Measurements from ENCODE around the gene OTOF. TPM values are rescaled to one million over a fixed set of nuclear protein-coding genes. Genes with fewer than 3 reads are reported as not detected.

The OTOF gene
- total RNA-seq, 2 donors from 2014 or later: 0.26 TPM; not detected in 1

DNA sequence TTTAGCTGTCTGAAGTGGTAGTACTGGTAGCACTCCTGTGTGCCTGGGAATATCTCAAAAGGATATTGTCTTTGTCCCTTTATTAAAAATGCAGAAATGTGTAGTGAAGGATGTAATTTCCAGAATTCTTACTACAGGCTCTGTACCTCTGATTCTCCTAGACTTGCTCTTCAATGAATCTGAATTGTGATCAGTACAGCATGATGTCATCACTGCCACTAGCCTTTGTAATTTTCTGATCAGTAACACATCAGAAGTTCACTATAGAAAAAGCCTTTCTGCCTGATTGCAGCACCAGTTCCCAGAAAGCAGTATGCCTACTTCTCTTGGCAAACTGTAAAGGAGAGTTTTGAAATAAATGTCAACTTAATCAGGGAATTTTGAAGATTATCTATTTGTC, 29.2 kb upstream of the OTOF start:
- TF ChIP-seq, protein P1, sequence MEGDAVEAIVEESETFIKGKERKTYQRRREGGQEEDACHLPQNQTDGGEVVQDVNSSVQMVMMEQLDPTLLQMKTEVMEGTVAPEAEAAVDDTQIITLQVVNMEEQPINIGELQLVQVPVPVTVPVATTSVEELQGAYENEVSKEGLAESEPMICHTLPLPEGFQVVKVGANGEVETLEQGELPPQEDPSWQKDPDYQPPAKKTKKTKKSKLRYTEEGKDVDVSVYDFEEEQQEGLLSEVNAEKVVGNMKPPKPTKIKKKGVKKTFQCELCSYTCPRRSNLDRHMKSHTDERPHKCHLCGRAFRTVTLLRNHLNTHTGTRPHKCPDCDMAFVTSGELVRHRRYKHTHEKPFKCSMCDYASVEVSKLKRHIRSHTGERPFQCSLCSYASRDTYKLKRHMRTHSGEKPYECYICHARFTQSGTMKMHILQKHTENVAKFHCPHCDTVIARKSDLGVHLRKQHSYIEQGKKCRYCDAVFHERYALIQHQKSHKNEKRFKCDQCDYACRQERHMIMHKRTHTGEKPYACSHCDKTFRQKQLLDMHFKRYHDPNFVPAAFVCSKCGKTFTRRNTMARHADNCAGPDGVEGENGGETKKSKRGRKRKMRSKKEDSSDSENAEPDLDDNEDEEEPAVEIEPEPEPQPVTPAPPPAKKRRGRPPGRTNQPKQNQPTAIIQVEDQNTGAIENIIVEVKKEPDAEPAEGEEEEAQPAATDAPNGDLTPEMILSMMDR (IDR thresholded peaks at IDR 0.05): no peak
- TF ChIP-seq POLR2A (IDR thresholded peaks at IDR 0.05): no peak
- H3K9me3 ChIP-seq: no peaks in the 10 kb centered on the region
- intact Hi-C loops (cut with DNase I): no loop called here

DNA sequence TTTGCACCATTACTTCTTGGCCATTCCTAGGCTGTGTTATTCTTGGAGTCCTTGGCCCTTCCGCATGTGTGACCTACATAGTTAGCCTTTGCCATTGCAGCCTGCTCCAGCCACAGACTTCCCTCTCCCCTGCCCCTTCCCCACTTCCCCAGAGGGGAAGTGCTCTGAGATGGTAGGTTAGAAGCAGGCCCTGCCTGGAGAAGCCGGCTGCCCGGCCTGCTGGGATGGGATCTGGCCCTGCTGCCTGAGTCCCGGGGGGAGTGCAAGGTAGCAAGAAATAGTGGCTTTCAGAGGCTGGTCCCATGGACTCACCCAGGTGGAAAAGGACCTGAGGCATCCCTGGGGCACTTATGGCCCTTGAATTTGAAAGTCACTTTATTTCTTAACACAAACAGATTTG, 28.4 kb upstream of the OTOF start:
- H3K27ac ChIP-seq: no peak overlapping the region
- no peak overlapping the region for H3K4me3 ChIP-seq
- 76 to 88% methylated on average over 3 to 4 of the region's 4 CpGs for WGBS, 2 donors
- TF ChIP-seq POLR2A (IDR thresholded peaks at IDR 0.05): no peak
- TF ChIP-seq, protein P1 (IDR thresholded peaks at IDR 0.05): no peak
- H3K9me3 ChIP-seq: no peaks in the 10 kb centered on the region
- no peaks in the 10 kb centered on the region for H3K27me3 ChIP-seq
- ATAC-seq (no peak), DNase-seq (no peak)
- H3K36me3 ChIP-seq (replicated peaks in 1 of 2; ENCODE audit: insufficient read depth in 1 of 2, low read depth in 2 of 2): no peaks in the 10 kb centered on the region
- peaks cover 14% of the 10 kb centered on the region for H3K4me1 ChIP-seq
- intact Hi-C loops (cut with DNase I): no loop called here

More for the DNA sequence above, 29.2 kb upstream of the OTOF start:
- Histone ChIP-seq H3K4me1 (peaks cover 14% of the 10 kb centered on the region), H3K27ac (no peak overlapping the region), H3K4me3 (no peak overlapping the region), H3K36me3 (replicated peaks in 1 of 2; ENCODE audit: insufficient read depth in 1 of 2, low read depth in 2 of 2) (no peaks in the 10 kb centered on the region), H3K27me3 (no peaks in the 10 kb centered on the region)
- DNase-seq (no peak), ATAC-seq (no peak)

DNA sequence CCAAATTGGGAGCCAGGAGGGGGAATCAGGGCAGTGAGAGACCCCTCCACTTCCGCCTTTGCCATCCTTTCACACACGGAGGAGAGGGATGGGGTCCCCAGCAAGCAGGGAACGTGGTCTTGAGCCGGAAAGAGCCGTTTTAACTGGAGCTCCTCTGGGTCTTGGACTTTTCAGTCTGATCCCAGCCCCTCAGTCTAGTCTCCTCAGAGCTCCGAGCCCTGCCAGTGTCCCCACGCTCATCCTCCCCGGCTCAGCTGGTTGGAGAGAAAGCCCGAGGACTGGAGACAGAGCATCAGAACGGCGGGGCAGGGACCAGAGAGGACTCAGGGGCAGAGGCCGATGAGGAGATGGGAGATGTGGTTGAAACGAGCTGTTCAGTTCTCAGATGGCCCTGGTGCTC, 26.1 kb upstream of the OTOF start:
- no peak for ATAC-seq
- peak overlapping the region in 1 of 2 donors; percentile 55 for H3K4me3 ChIP-seq
- no peak for DNase-seq
- TF ChIP-seq, protein P1 (IDR thresholded peaks at IDR 0.05): no peak
- TF ChIP-seq POLR2A (IDR thresholded peaks at IDR 0.05): no peak
- no peak overlapping the region for H3K27ac ChIP-seq
- peaks cover 14% of the 10 kb centered on the region for H3K4me1 ChIP-seq
- WGBS, 2 donors: 40 to 47% methylated on average over 12 to 13 of the region's 13 CpGs
- H3K36me3 ChIP-seq (replicated peaks in 1 of 2; ENCODE audit: insufficient read depth in 1 of 2, low read depth in 2 of 2): no peaks in the 10 kb centered on the region
- no peaks in the 10 kb centered on the region for H3K27me3 ChIP-seq
- H3K9me3 ChIP-seq: no peaks in the 10 kb centered on the region
- intact Hi-C loops (cut with DNase I): no loop called here

DNA sequence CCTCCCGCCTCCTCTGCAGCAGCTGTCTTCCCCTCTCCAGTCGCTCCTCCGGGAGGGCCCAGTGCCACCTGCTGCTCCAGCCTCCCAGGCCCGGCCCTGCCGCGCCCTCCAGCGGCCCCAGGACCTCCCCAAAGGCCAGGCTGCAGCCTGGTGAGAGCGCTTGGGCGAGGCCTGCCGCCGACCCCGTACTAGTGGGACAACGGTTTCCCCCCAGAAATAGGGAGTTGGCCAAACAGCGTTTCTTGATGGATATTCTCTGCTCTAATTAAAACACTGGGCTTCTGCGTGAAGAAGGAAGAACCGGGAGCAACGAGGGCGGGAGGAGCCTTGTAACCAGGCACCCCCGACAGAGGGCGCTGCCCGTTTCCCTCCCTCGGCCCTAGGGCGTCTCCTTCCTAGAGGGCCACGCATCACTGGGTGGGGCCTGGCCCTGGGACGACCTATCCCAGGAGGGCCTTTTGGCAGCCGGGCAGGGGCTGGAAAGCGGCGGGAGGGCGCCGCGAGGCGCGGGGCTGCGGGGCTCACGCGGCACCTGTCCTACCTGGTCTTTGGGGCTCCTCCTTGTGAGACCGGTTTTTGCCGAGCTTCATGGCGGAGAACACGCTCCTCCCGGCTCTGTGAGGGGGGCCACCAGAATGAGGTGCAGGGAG, 25.4 kb upstream of the OTOF start:
- DNase-seq (peak; percentile 87 to 91 (median 88)), ATAC-seq (peak; percentile 97)
- Histone ChIP-seq H3K36me3 (replicated peaks in 1 of 2; ENCODE audit: insufficient read depth in 1 of 2, low read depth in 2 of 2) (no peaks in the 10 kb centered on the region), H3K4me3 (peak overlapping the region in 1 of 2 donors; percentile 55), H3K27me3 (no peaks in the 10 kb centered on the region), H3K9me3 (no peaks in the 10 kb centered on the region), H3K27ac (peak overlapping the region in 3 of 4 donors; percentile 26 to 68 (median 55)), H3K4me1 (peaks cover 14% of the 10 kb centered on the region)
- peak in 2 of 3 donors; percentile 61 to 67 for TF ChIP-seq POLR2A (IDR thresholded peaks at IDR 0.05)
- TF ChIP-seq, protein P1 (IDR thresholded peaks at IDR 0.05): peak; percentile 88 to 99 (median 94)
- 0 to 2% methylated on average over 24 to 41 of the region's 41 CpGs for WGBS, 2 donors
- intact Hi-C loops (cut with DNase I): no loop called here

DNA sequence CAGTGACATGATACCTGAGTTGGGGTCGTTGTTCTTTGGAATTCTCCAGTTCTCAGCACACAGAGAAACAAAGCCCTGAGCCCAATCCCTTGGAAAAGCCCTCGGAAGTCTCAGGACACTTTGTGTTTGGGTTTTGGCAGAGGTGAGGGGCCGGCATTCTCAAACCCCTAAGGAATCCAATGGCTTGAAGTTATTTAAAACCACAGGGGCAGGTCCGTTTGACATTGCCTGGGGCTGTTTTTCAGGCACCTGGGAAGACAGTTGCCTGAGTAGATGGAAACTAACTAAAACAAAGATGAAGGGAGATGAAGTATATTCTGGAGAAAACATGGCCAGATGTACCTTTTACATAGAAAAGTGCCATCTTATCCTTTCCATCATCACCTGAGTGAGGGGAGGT, 22.5 kb upstream of the OTOF start:
- WGBS, 2 donors: 49 to 57% methylated on average over 4 of the region's 4 CpGs
- no peak for DNase-seq
- intact Hi-C loops (cut with DNase I): no loop called here

More for the DNA sequence above, 22.5 kb upstream of the OTOF start:
- Histone ChIP-seq H3K4me3 (no peak overlapping the region), H3K4me1 (peaks cover 24% of the 10 kb centered on the region), H3K9me3 (no peaks in the 10 kb centered on the region), H3K36me3 (replicated peaks in 1 of 2; ENCODE audit: insufficient read depth in 1 of 2, low read depth in 2 of 2) (no peaks in the 10 kb centered on the region), H3K27me3 (no peaks in the 10 kb centered on the region), H3K27ac (no peak overlapping the region)
- no peak for ATAC-seq
- TF ChIP-seq, protein P1 (IDR thresholded peaks at IDR 0.05): no peak
- TF ChIP-seq POLR2A (IDR thresholded peaks at IDR 0.05): no peak

Measured in body of pancreas (tissue), 4 donors.